ENCODE measurements around the gene PRKAG2. TPM values are rescaled to one million over a fixed set of nuclear protein-coding genes. Genes with fewer than 3 reads are reported as not detected.

The PRKAG2 gene
- polyA plus RNA-seq, 1 of the 3 experiments (the other 2 are of a cell fraction), result 51.6 TPM

GRCh38 chr7:151761231-151761630 is 115.7 kb downstream of the PRKAG2 start:
- H3K9me3 ChIP-seq, result no peaks in the 10 kb centered on the region
- DNase-seq, result no peak
- H3K4me2 ChIP-seq, result no peak overlapping the region
- no peaks in the 10 kb centered on the region for H4K20me1 ChIP-seq (ENCODE audit: insufficient read depth)
- no peaks in the 10 kb centered on the region for H3K36me3 ChIP-seq (replicated peaks in 1 of 2; ENCODE audit: control insufficient read depth in 1 of 2, insufficient read depth in 2 of 2, low read length in 1 of 2)
- peaks cover 4 to 24% of the 10 kb centered on the region in 2 experiments; a peak in 1 of 4 replicates for H3K4me1 ChIP-seq (ENCODE audit: control insufficient read depth in 1 of 2, insufficient read depth in 2 of 2, low read depth in 1 of 2, low read length in 1 of 2)
- H3K9ac ChIP-seq, result no peak overlapping the region
- H3K27ac ChIP-seq (ENCODE audit: low read depth in 2 of 2, low read length in 1 of 2), result no peak overlapping the region
- 76% methylated on average over 3 of the region's 3 CpGs for WGBS (ENCODE audit: low lambda C conversion rate)
- CTCF ChIA-PET, result interaction anchor here (0.6 to 22.2 kb wide), 11 partner anchors 17 to 393 kb away, joined by 3 to 333 read pairs (median 42); partner anchors contain the start of gene RHEB
- H3K79me2 ChIP-seq (ENCODE audit: insufficient read depth), result no peaks in the 10 kb centered on the region
- TF ChIP-seq PBX3 (IDR thresholded peaks at IDR 0.05), result no peak
- no peak for TF ChIP-seq FOXM1 (IDR thresholded peaks at IDR 0.05; ENCODE audit: low read depth)
- TF ChIP-seq MXI1 (IDR thresholded peaks at IDR 0.05; ENCODE audit: low read depth, low read length), result no peak
- TF ChIP-seq CTCF (IDR thresholded peaks at IDR 0.05), result no peak
- TF ChIP-seq IRF3 (IDR thresholded peaks at IDR 0.05; ENCODE audit: low read depth, low read length), result no peak
- TF ChIP-seq RXRA (IDR thresholded peaks at IDR 0.05; ENCODE audit: borderline replicate concordance, low read depth), result no peak
- TF ChIP-seq JUND (IDR thresholded peaks at IDR 0.05), result no peak
- TF ChIP-seq EP300 (IDR thresholded peaks at IDR 0.05; ENCODE audit: borderline replicate concordance in 1 of 2, low read depth in 1 of 2, low read length in 1 of 2), result no peak
- no peak for TF ChIP-seq TAF1 (IDR thresholded peaks at IDR 0.05; ENCODE audit: borderline replicate concordance, low read depth, low read length)
- no peak for TF ChIP-seq RFX5 (IDR thresholded peaks at IDR 0.05; ENCODE audit: low read length)
- TF ChIP-seq CHD2 (IDR thresholded peaks at IDR 0.05; ENCODE audit: low read length, partially characterized antibody), result no peak
- TF ChIP-seq REST (IDR thresholded peaks at IDR 0.05; ENCODE audit: low read depth, low read length), result no peak
- TF ChIP-seq GATA2 (CRISPR knock-in tag; IDR thresholded peaks at IDR 0.05), result no peak
- no peak for TF ChIP-seq ELF1 (IDR thresholded peaks at IDR 0.05)
- TF ChIP-seq RCOR1 (IDR thresholded peaks at IDR 0.05; ENCODE audit: low read length), result no peak
- no peak for TF ChIP-seq YY1 (IDR thresholded peaks at IDR 0.05; ENCODE audit: low read depth)
- no peaks in the 10 kb centered on the region for H3K9me2 ChIP-seq
- H3F3A ChIP-seq (replicated peaks; ENCODE audit: insufficient read depth), result no peaks in the 10 kb centered on the region
- H3K27me3 ChIP-seq (ENCODE audit: insufficient read depth), result peaks cover 13% of the 10 kb centered on the region; the same call in 1 of the 2 replicates
- no peak overlapping the region for H3K4me3 ChIP-seq (ENCODE audit: low read depth in 2 of 2, low read length in 1 of 2)
- H2AFZ ChIP-seq (ENCODE audit: low read depth), result no peak overlapping the region
- POLR2A ChIA-PET, result no interaction called here
